GM23248 (cell line): ENCODE measurements around the gene KY.

Experiments
- EZH2 ChIP-seq: fragments of 200-600 bp; sonication (generic); IDR thresholded peaks from 2 replicates; pipeline ENCODE4 v1.6.1; 2018; ENCODE audit warnings: antibody characterized with exemption, mild to moderate bottlenecking; ENCODE audit not compliant: insufficient read depth, poor library complexity, severe bottlenecking
- EZH2phosphoT487 ChIP-seq: fragments of 200-600 bp; sonication (generic); IDR thresholded peaks from 2 replicates; pipeline ENCODE4 v1.6.1; 2018; ENCODE audit warnings: antibody characterized with exemption, moderate library complexity, mild to moderate bottlenecking, low read depth; ENCODE audit not compliant: insufficient read depth

DNA sequence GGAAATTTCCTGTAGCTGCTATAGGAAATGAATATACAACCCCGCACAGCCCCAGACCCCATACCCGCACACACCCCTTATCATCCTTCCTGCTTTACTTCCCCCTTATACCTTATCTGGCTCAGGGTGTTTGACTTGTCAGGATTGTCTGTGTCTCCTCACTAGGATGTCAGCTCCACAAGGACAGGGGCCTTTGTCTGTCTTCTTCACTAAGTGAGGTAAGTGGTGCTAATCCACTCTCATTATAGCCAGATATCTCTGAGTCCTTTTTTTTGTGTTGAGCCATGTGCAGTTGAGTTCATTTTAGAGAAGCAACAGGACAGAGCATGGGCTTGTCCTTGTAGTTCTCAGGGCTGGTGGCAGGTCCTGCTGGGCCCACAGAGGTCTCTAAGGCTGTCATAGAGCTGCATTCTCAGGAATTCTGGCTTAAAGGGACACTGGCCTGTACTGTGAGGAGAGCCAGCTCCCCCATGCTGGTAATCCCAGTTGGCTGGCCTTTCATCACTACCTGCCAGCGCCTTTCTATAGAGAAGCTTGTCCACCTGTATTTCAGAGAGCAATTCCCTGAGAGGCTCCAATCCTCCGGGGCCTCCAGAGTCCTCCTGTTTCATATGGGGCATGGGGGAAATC, 9.0 kb downstream of the KY start:
- TF ChIP-seq EZH2 (no peak), EZH2phosphoT487 (no peak)
